HG03575 (cell line): ENCODE measurements around the gene NPB.

Experiments used
- ATAC-seq: cut with Tn5 transposase; IDR thresholded peaks from one replicate; pipeline ENCODE4 v1.9.1; 2021; ENCODE audit not compliant: unreplicated experiment, insufficient number of reproducible peaks, low FRiP score; ENCODE audit errors: extremely low read depth

The NPB gene

GRCh38 chr17:81891303-81891552, 10.8 kb upstream of the NPB start:
- ATAC-seq: no peak

GRCh38 chr17:81895400-81895799, 6.6 kb upstream of the NPB start:
- no peak for ATAC-seq

GRCh38 chr17:81898029-81898866, 3.8 kb upstream of the NPB start:
- ATAC-seq: no peak

- no peak for ATAC-seq
These were observed 3.2 kb upstream of the NPB start for GRCh38 chr17:81898885-81899284.

GRCh38 chr17:81899514-81900166, 2.4 kb upstream of the NPB start:
- ATAC-seq: no peak

GRCh38 chr17:81900181-81900820, 1.7 kb upstream of the NPB start:
- ATAC-seq: no peak

GRCh38 chr17:81901167-81902022, 643 bp upstream of the NPB start:
- no peak for ATAC-seq

GRCh38 chr17:81902653-81903414, 796 bp downstream of the NPB start:
- no peak for ATAC-seq

- ATAC-seq: no peak
These were observed 1.4 kb downstream of the NPB start for GRCh38 chr17:81903415-81903831.

GRCh38 chr17:81903896-81904599, 2.0 kb downstream of the NPB start:
- no peak for ATAC-seq

GRCh38 chr17:81904600-81905423, 2.8 kb downstream of the NPB start:
- ATAC-seq: no peak

GRCh38 chr17:81905424-81905875, 3.4 kb downstream of the NPB start:
- ATAC-seq: no peak

- no peak for ATAC-seq
These were observed 4.0 kb downstream of the NPB start for GRCh38 chr17:81905993-81906392.

- ATAC-seq: no peak
These were observed 4.6 kb downstream of the NPB start for GRCh38 chr17:81906476-81907218.

- ATAC-seq: no peak
These were observed 5.4 kb downstream of the NPB start for GRCh38 chr17:81907219-81908145.

GRCh38 chr17:81908793-81909192, 6.8 kb downstream of the NPB start:
- no peak for ATAC-seq
